Measurements from ENCODE around the gene POU5F1. TPM values are rescaled to one million over a fixed set of nuclear protein-coding genes. Genes with fewer than 3 reads are reported as not detected.
A peak's percentile ranks its signal among the peaks of the same experiment; 100 is the strongest.

Gene POU5F1
- total RNA-seq, 1 donor from 2014 or later: 5.0 TPM

GRCh38 chr6:31131595-31131994 lies 38.9 kb downstream of the POU5F1 start:
- ATAC-seq: no peak
- no peak for TF ChIP-seq CTCF (IDR thresholded peaks at IDR 0.05)
- no peak overlapping the region for H3K4me3 ChIP-seq
- H3K36me3 ChIP-seq: no peaks in the 10 kb centered on the region
- no peaks in the 10 kb centered on the region for H3K9me3 ChIP-seq
- H3K27ac ChIP-seq: no peak overlapping the region
- no peak for DNase-seq
- intact Hi-C loops (cut with DNase I): loop anchor here (10.0 kb wide), 1 partner anchor 233 kb away; no protein-coding TSS in a partner anchor
- H3K27me3 ChIP-seq (ENCODE audit: low read depth): no peaks in the 10 kb centered on the region
- H3K4me1 ChIP-seq: no peaks in the 10 kb centered on the region

- Histone ChIP-seq H3K27me3 (ENCODE audit: low read depth) (no peaks in the 10 kb centered on the region), H3K9me3 (no peaks in the 10 kb centered on the region), H3K4me1 (no peaks in the 10 kb centered on the region), H3K27ac (no peak overlapping the region), H3K36me3 (no peaks in the 10 kb centered on the region), H3K4me3 (no peak overlapping the region)
- ATAC-seq (no peak), DNase-seq (no peak)
- intact Hi-C loops (cut with DNase I): loop anchor here (10.0 kb wide), 1 partner anchor 234 kb away; no protein-coding TSS in a partner anchor
- no peak for TF ChIP-seq CTCF (IDR thresholded peaks at IDR 0.05)
Measured at GRCh38 chr6:31130751-31131150, 39.7 kb downstream of the POU5F1 start.

GRCh38 chr6:31129130-31129529 lies 41.4 kb downstream of the POU5F1 start:
- Histone ChIP-seq H3K4me1 (peaks cover 5% of the 10 kb centered on the region), H3K36me3 (no peaks in the 10 kb centered on the region), H3K27me3 (ENCODE audit: low read depth) (no peaks in the 10 kb centered on the region), H3K27ac (no peak overlapping the region), H3K4me3 (no peak overlapping the region), H3K9me3 (no peaks in the 10 kb centered on the region)
- DNase-seq: no peak
- ATAC-seq: no peak
- TF ChIP-seq CTCF (IDR thresholded peaks at IDR 0.05): no peak
- intact Hi-C loops (cut with DNase I): no loop called here

- Histone ChIP-seq H3K4me1 (peaks cover 6% of the 10 kb centered on the region), H3K36me3 (no peaks in the 10 kb centered on the region), H3K27ac (no peak overlapping the region), H3K4me3 (no peak overlapping the region), H3K9me3 (no peaks in the 10 kb centered on the region), H3K27me3 (ENCODE audit: low read depth) (no peaks in the 10 kb centered on the region)
- peak; percentile 88 for TF ChIP-seq CTCF (IDR thresholded peaks at IDR 0.05)
- intact Hi-C loops (cut with DNase I): no loop called here
- DNase-seq (peak; percentile 70), ATAC-seq (peak; percentile 57 to 65)
Measured at GRCh38 chr6:31128093-31128676, 42.3 kb downstream of the POU5F1 start.

- TF ChIP-seq CTCF (IDR thresholded peaks at IDR 0.05): no peak
- no peaks in the 10 kb centered on the region for H3K27me3 ChIP-seq (ENCODE audit: low read depth)
- no peak for DNase-seq
- no peak overlapping the region for H3K4me3 ChIP-seq
- ATAC-seq: no peak
- intact Hi-C loops (cut with DNase I): no loop called here
- H3K36me3 ChIP-seq: no peaks in the 10 kb centered on the region
- H3K9me3 ChIP-seq: no peaks in the 10 kb centered on the region
- H3K4me1 ChIP-seq: peaks cover 17% of the 10 kb centered on the region
- no peak overlapping the region for H3K27ac ChIP-seq
Measured at GRCh38 chr6:31126396-31127175, 43.9 kb downstream of the POU5F1 start.

All from lower lobe of right lung (tissue), 2 donors.